ENCODE results near the gene SLCO2B1. TPM values are rescaled to one million over a fixed set of nuclear protein-coding genes. Genes with fewer than 3 reads are reported as not detected.

Gene SLCO2B1
- total RNA-seq, 1 experiment from 2014 or later: 0.57 TPM

- DNase-seq (ENCODE audit: low spot score): no peak
- Mint-ChIP-seq H3K9me3 (no peaks in the 10 kb centered on the region), H3K4me3 (no peak overlapping the region), H3K4me1 (peaks cover 5% of the 10 kb centered on the region), H3K27ac (no peak overlapping the region), H3K27me3 (ENCODE audit: low read depth) (no peaks in the 10 kb centered on the region), H3K36me3 (no peaks in the 10 kb centered on the region)
- no peak for ATAC-seq
- ChIA-PET POLR2A (no interaction called here), CTCF (interaction anchor here (1.1 to 1.6 kb wide), 4 partner anchors 29 to 146 kb away, joined by 3 to 8 read pairs (median 5); no protein-coding TSS in a partner anchor)
- no peak for TF ChIP-seq HMGA2 (CRISPR knock-in tag; IDR thresholded peaks at IDR 0.05)
- no peak for TF ChIP-seq ZBTB43 (CRISPR knock-in tag; IDR thresholded peaks at IDR 0.05)
- no peak for TF ChIP-seq MYBL2 (CRISPR knock-in tag; IDR thresholded peaks at IDR 0.05)
- TF ChIP-seq ZNF532 (CRISPR knock-in tag; IDR thresholded peaks at IDR 0.05; ENCODE audit: borderline replicate concordance): no peak
- TF ChIP-seq FOXK1 (CRISPR knock-in tag; IDR thresholded peaks at IDR 0.05): no peak
Measured at GRCh38 chr11:75169101-75169885, 18.4 kb downstream of the SLCO2B1 start.

GRCh38 chr11:75170516-75171201 is 19.8 kb downstream of the SLCO2B1 start:
- H3K4me1 Mint-ChIP-seq: peaks cover 11% of the 10 kb centered on the region
- no peaks in the 10 kb centered on the region for H3K27me3 Mint-ChIP-seq (ENCODE audit: low read depth)
- ChIA-PET CTCF (interaction anchor here (1.1 to 3.0 kb wide), 6 partner anchors 26 to 148 kb away, joined by 3 to 16 read pairs (median 8); no protein-coding TSS in a partner anchor), POLR2A (no interaction called here)
- no peak overlapping the region for H3K4me3 Mint-ChIP-seq
- H3K9me3 Mint-ChIP-seq: no peaks in the 10 kb centered on the region
- DNase-seq (ENCODE audit: low spot score): no peak
- no peaks in the 10 kb centered on the region for H3K36me3 Mint-ChIP-seq
- ATAC-seq: no peak
- no peak overlapping the region for H3K27ac Mint-ChIP-seq
- TF ChIP-seq PRRX2 (CRISPR knock-in tag; IDR thresholded peaks at IDR 0.05): no peak
- no peak for TF ChIP-seq PREB (CRISPR knock-in tag; IDR thresholded peaks at IDR 0.05; ENCODE audit: borderline replicate concordance)
- no peak for TF ChIP-seq TCF7 (CRISPR knock-in tag; IDR thresholded peaks at IDR 0.05; ENCODE audit: low read depth)
- TF ChIP-seq ATF2 (CRISPR knock-in tag; IDR thresholded peaks at IDR 0.05; ENCODE audit: borderline replicate concordance, low read depth): no peak
- TF ChIP-seq ZNF317 (CRISPR knock-in tag; IDR thresholded peaks at IDR 0.05; ENCODE audit: borderline replicate concordance, low read depth): no peak
- TF ChIP-seq ZNF281 (CRISPR knock-in tag; IDR thresholded peaks at IDR 0.05): no peak
- no peak for TF ChIP-seq ZNF671 (CRISPR knock-in tag; IDR thresholded peaks at IDR 0.05)
- no peak for TF ChIP-seq USF1 (CRISPR knock-in tag; IDR thresholded peaks at IDR 0.05)
- TF ChIP-seq MAX (CRISPR knock-in tag; IDR thresholded peaks at IDR 0.05): no peak
- TF ChIP-seq ESRRA (CRISPR knock-in tag; IDR thresholded peaks at IDR 0.05; ENCODE audit: borderline replicate concordance): no peak
- no peak for TF ChIP-seq OVOL2 (CRISPR knock-in tag; IDR thresholded peaks at IDR 0.05; ENCODE audit: borderline replicate concordance)
- no peak for TF ChIP-seq E2F1 (CRISPR knock-in tag; IDR thresholded peaks at IDR 0.05)
- TF ChIP-seq GRHL2 (CRISPR knock-in tag; IDR thresholded peaks at IDR 0.05; ENCODE audit: insufficient replicate concordance, severe bottlenecking): no peak
- TF ChIP-seq JAZF1 (CRISPR knock-in tag; IDR thresholded peaks at IDR 0.05): no peak
